ENCODE data around the gene HTR4. TPM values are rescaled to one million over a fixed set of nuclear protein-coding genes. Genes with fewer than 3 reads are reported as not detected.

Gene HTR4
- total and polyA plus RNA-seq, 2 donors (not counting 3 experiments of a cell fraction or from before 2014, with no cell fraction given), result not detected

GRCh38 chr5:148542812-148543211 is 111.5 kb downstream of the HTR4 start:
- no peaks in the 10 kb centered on the region for H3K79me2 ChIP-seq (ENCODE audit: control insufficient read depth, insufficient read depth, low read length)
- H3K9me1 ChIP-seq (replicated peaks; ENCODE audit: control insufficient read depth, extremely low read depth, insufficient read depth, low read length), result no peaks in the 10 kb centered on the region
- no peaks in the 10 kb centered on the region for H3K4me1 ChIP-seq (ENCODE audit: control insufficient read depth, extremely low read depth, insufficient read depth, low read length)
- ChIA-PET POLR2A (no interaction called here), CTCF (no interaction called here)
- H2AFZ ChIP-seq (ENCODE audit: low read depth, low read length), result no peak overlapping the region
- no peak for DNase-seq (ENCODE audit: low read depth, low spot score)
- H3K4me2 ChIP-seq (ENCODE audit: insufficient read depth, low read length), result no peak overlapping the region
- no peak overlapping the region for H3K4me3 ChIP-seq (replicated peaks in 1 of 3; ENCODE audit: insufficient read depth in 1 of 3, low read depth in 1 of 3, low read length in 3 of 3)
- H3K9ac ChIP-seq (replicated peaks; ENCODE audit: extremely low read depth, insufficient read depth, low read length), result no peak overlapping the region
- H4K20me1 ChIP-seq (replicated peaks; ENCODE audit: control insufficient read depth, extremely low read depth, insufficient read depth, low read length), result no peaks in the 10 kb centered on the region
- FAIRE-seq, result no peak
- intact Hi-C loops (cut with micrococcal nuclease) (no loop called here), dilution Hi-C loops (cut with MboI; ENCODE audit: extremely low pct_ligation_motif_present, low sequenced_read_pairs) (no loop called here)
- H3K27ac ChIP-seq (ENCODE audit: insufficient read depth, low read depth, low read length), result no peak overlapping the region
- H3K36me3 ChIP-seq (ENCODE audit: control insufficient read depth in 2 of 2, extremely low read depth in 1 of 2, insufficient read depth in 2 of 2, low read length in 2 of 2), result no peaks in the 10 kb centered on the region
- peaks cover 2 to 4% of the 10 kb centered on the region in 2 experiments for H3K27me3 ChIP-seq (ENCODE audit: control insufficient read depth in 2 of 2, insufficient read depth in 2 of 2, low read length in 2 of 2)
- no peaks in the 10 kb centered on the region for H3K9me3 ChIP-seq (replicated peaks; ENCODE audit: control insufficient read depth, insufficient read depth, low read length)
- BruUV-seq (replicated peaks), result no TSS peak
- TF ChIP-seq GATA2 (IDR thresholded peaks at IDR 0.05; ENCODE audit: insufficient read depth, insufficient read length, low read depth, low read length) (no peak), JUN (IDR thresholded peaks at IDR 0.05; ENCODE audit: borderline replicate concordance, insufficient read depth, insufficient read length, low read depth) (no peak), FOS (IDR thresholded peaks at IDR 0.05; ENCODE audit: borderline replicate concordance, insufficient read depth, low read length) (no peak), POLR2A (IDR thresholded peaks at IDR 0.05; ENCODE audit: low read depth, low read length) (no peak), MYC (IDR thresholded peaks at IDR 0.05; ENCODE audit: low read depth, low read length) (no peak), MAX (IDR thresholded peaks at IDR 0.05; ENCODE audit: insufficient read depth, insufficient read length) (no peak), EZH2 (IDR thresholded peaks at IDR 0.05; ENCODE audit: borderline replicate concordance, low read depth, low read length, severe bottlenecking) (no peak), POLR2AphosphoS5 (IDR thresholded peaks at IDR 0.05; ENCODE audit: insufficient read depth, low read depth, low read length) (no peak)
- TF ChIP-seq, protein P1, sequence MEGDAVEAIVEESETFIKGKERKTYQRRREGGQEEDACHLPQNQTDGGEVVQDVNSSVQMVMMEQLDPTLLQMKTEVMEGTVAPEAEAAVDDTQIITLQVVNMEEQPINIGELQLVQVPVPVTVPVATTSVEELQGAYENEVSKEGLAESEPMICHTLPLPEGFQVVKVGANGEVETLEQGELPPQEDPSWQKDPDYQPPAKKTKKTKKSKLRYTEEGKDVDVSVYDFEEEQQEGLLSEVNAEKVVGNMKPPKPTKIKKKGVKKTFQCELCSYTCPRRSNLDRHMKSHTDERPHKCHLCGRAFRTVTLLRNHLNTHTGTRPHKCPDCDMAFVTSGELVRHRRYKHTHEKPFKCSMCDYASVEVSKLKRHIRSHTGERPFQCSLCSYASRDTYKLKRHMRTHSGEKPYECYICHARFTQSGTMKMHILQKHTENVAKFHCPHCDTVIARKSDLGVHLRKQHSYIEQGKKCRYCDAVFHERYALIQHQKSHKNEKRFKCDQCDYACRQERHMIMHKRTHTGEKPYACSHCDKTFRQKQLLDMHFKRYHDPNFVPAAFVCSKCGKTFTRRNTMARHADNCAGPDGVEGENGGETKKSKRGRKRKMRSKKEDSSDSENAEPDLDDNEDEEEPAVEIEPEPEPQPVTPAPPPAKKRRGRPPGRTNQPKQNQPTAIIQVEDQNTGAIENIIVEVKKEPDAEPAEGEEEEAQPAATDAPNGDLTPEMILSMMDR (IDR thresholded peaks at IDR 0.05; ENCODE audit: extremely low read depth in 1 of 2, insufficient read depth in 1 of 2, low read depth in 1 of 2, low read length in 2 of 2), result no peak
